Neural progenitor cell (in vitro differentiated cells): ENCODE measurements around the gene ABCC4.

Experiments
- CTCF ChIP-seq: fragments of 200-600 bp; sonication (generic); IDR thresholded peaks from 2 replicates; pipeline ENCODE4 v1.5.1; 2017; ENCODE audit warnings: antibody characterized with exemption, mild to moderate bottlenecking
- EZH2 ChIP-seq: fragments of 200-600 bp; sonication (generic); IDR thresholded peaks from 2 replicates; pipeline ENCODE4 v1.6.1; 2017; ENCODE audit warnings: antibody characterized with exemption, mild to moderate bottlenecking, moderate library complexity
- EZH2phosphoT487 ChIP-seq: fragments of 200-600 bp; sonication (generic); IDR thresholded peaks from 2 replicates; pipeline ENCODE4 v1.6.1; 2017; ENCODE audit warnings: antibody characterized with exemption

GRCh38 chr13:95120650-95121049 is 180.6 kb downstream of the ABCC4 start:
- TF ChIP-seq CTCF (no peak), EZH2phosphoT487 (no peak), EZH2 (no peak)
